H9 (cell line): Measurements from ENCODE around the gene F2. TPM values are rescaled to one million over a fixed set of nuclear protein-coding genes. Genes with fewer than 3 reads are reported as not detected.

Experiments used
- DNase-seq: peaks from one replicate; pipeline ENCODE4 v3.0.0-alpha.2; 2017
- H2AFZ ChIP-seq: one replicate; pipeline ENCODE4 v1.6.1; 2013; ENCODE audit warnings: mild to moderate bottlenecking, low read length, control low read depth, moderate library complexity
- H2AK5ac ChIP-seq: 2 replicates; pipeline ENCODE4 v1.6.1; 2013; ENCODE audit warnings: low read length, control low read depth, mixed read lengths; ENCODE audit not compliant: insufficient read length
- H2BK120ac ChIP-seq: one replicate; pipeline ENCODE4 v1.6.1; 2013; ENCODE audit warnings: low read depth, mild to moderate bottlenecking, low read length, control low read depth, inconsistent platforms; ENCODE audit not compliant: poor library complexity, severe bottlenecking
- H2BK12ac ChIP-seq: 2 replicates; pipeline ENCODE4 v1.6.1; 2013; ENCODE audit warnings: low read length, control low read depth, mixed read lengths, low read depth; ENCODE audit not compliant: insufficient read length
- H2BK15ac ChIP-seq: 2 replicates; pipeline ENCODE4 v1.6.1; 2013; ENCODE audit warnings: low read depth, low read length, control low read depth
- H2BK20ac ChIP-seq: one replicate; pipeline ENCODE4 v1.6.1; 2013; ENCODE audit warnings: low read depth, mild to moderate bottlenecking, low read length, control low read depth, inconsistent platforms; ENCODE audit not compliant: poor library complexity, severe bottlenecking
- H2BK5ac ChIP-seq: 2 replicates; pipeline ENCODE4 v1.6.1; 2013; ENCODE audit warnings: low read length, control low read depth, mixed read lengths; ENCODE audit not compliant: insufficient read length
- H3K14ac ChIP-seq: 2 replicates; pipeline ENCODE4 v1.6.1; 2013; ENCODE audit warnings: low read length, control low read depth; ENCODE audit not compliant: insufficient read depth
- H3K18ac ChIP-seq: 2 replicates; pipeline ENCODE4 v1.6.1; 2013; ENCODE audit warnings: low read depth, mild to moderate bottlenecking, mixed read lengths, low read length, control low read depth; ENCODE audit not compliant: insufficient read length
- H3K23ac ChIP-seq: 2 replicates; pipeline ENCODE4 v1.6.1; 2013; ENCODE audit warnings: low read length, control low read depth, mixed read lengths, low read depth; ENCODE audit not compliant: insufficient read length
- H3K23me2 ChIP-seq: 2 replicates; pipeline ENCODE4 v1.6.1; 2013; ENCODE audit warnings: low read depth, mild to moderate bottlenecking, mixed read lengths, low read length, control low read depth; ENCODE audit not compliant: insufficient read length, poor library complexity, severe bottlenecking
- H3K27ac ChIP-seq: 2 replicates; pipeline ENCODE4 v1.5.1; 2013; ENCODE audit warnings: low read length, control low read depth, mixed read lengths, low read depth; ENCODE audit not compliant: insufficient read length
- H3K27me3 ChIP-seq: 2 replicates; pipeline ENCODE4 v1.6.1; 2013; ENCODE audit warnings: low read length, control low read depth, inconsistent platforms; ENCODE audit not compliant: insufficient read depth
- H3K4ac ChIP-seq: 2 replicates; pipeline ENCODE4 v1.6.1; 2013; ENCODE audit warnings: low read depth, mild to moderate bottlenecking, control low read depth, inconsistent platforms, low read length, moderate library complexity
- H3K4me1 ChIP-seq: 2 replicates; pipeline ENCODE4 v1.6.1; 2013; ENCODE audit warnings: low read length, control low read depth, inconsistent platforms; ENCODE audit not compliant: insufficient read depth
- H3K4me2 ChIP-seq: 2 replicates; pipeline ENCODE4 v1.6.1; 2013; ENCODE audit warnings: low read length, control low read depth, mixed read lengths; ENCODE audit not compliant: insufficient read length, insufficient read depth
- H3K56ac ChIP-seq: 2 replicates; pipeline ENCODE4 v1.6.1; 2013; ENCODE audit warnings: low read depth, mild to moderate bottlenecking, mixed read lengths, low read length, control low read depth; ENCODE audit not compliant: insufficient read length
- H3K79me1 ChIP-seq: 2 replicates; pipeline ENCODE4 v1.6.1; 2013; ENCODE audit warnings: low read depth, mild to moderate bottlenecking, moderate library complexity, low read length, control low read depth, inconsistent platforms; ENCODE audit not compliant: insufficient read depth, poor library complexity, severe bottlenecking
- H3K79me2 ChIP-seq: 2 replicates; pipeline ENCODE4 v1.6.1; 2013; ENCODE audit warnings: low read length, control low read depth, inconsistent platforms; ENCODE audit not compliant: insufficient read depth
- H3K9ac ChIP-seq: 2 replicates; pipeline ENCODE4 v1.6.1; 2013; ENCODE audit warnings: low read length, control low read depth, mixed read lengths; ENCODE audit not compliant: insufficient read length; ENCODE audit errors: extremely low read depth
- H3K9me3 ChIP-seq: one replicate; pipeline ENCODE4 v1.6.1; 2013; ENCODE audit warnings: low read depth, low read length, inconsistent platforms; ENCODE audit not compliant: control insufficient read depth
- H3T11ph ChIP-seq: one replicate; pipeline ENCODE4 v1.6.1; 2013; ENCODE audit warnings: mild to moderate bottlenecking, low read length, control low read depth, inconsistent platforms
- H4K20me1 ChIP-seq: one replicate; pipeline ENCODE4 v1.6.1; 2013; ENCODE audit not compliant: control insufficient read depth, insufficient read length, insufficient read depth
- H4K5ac ChIP-seq: 2 replicates; pipeline ENCODE4 v1.6.1; 2013; ENCODE audit warnings: low read depth, mild to moderate bottlenecking, mixed read lengths, low read length, control low read depth; ENCODE audit not compliant: insufficient read length
- H4K8ac ChIP-seq: replicated peaks from 2 replicates; pipeline ENCODE4 v1.6.1; 2013; ENCODE audit warnings: low read length, control low read depth, mixed read lengths, low read depth; ENCODE audit not compliant: insufficient read length
- H4K91ac ChIP-seq: 2 replicates; pipeline ENCODE4 v1.6.1; 2013; ENCODE audit warnings: low read depth, mild to moderate bottlenecking, moderate library complexity, mixed read lengths, low read length, control low read depth; ENCODE audit not compliant: insufficient read length
- H3K27ac Mint-ChIP-seq, 3 experiments: 2 replicates in 2 of 3; 3 replicates in 1 of 3; pipeline ENCODE4 v1.8.0; 2020 to 2021; ENCODE audit warnings: mixed read lengths in 3 of 3, mild to moderate bottlenecking in 1 of 3, moderate library complexity in 1 of 3
- H3K27me3 Mint-ChIP-seq: 2 replicates; pipeline ENCODE4 v1.8.0; 2021; ENCODE audit warnings: low read depth, mild to moderate bottlenecking, moderate library complexity, mixed read lengths
- H3K36me3 Mint-ChIP-seq, 3 experiments: 2 replicates in 2 of 3; 3 replicates in 1 of 3; pipeline ENCODE4 v1.8.0; 2020 to 2021; ENCODE audit warnings: low read depth in 3 of 3, mixed read lengths in 3 of 3; ENCODE audit not compliant: insufficient read depth in 1 of 3
- H3K4me1 Mint-ChIP-seq, 2 experiments: 2 replicates each; pipeline ENCODE4 v1.8.0; 2020; ENCODE audit warnings: mixed read lengths in 2 of 2
- H3K4me3 Mint-ChIP-seq, 2 experiments: 2 replicates in 1 of 2; 3 replicates in 1 of 2; pipeline ENCODE4 v1.8.0; 2020 to 2021; ENCODE audit warnings: mild to moderate bottlenecking in 2 of 2, mixed read lengths in 2 of 2, moderate library complexity in 1 of 2
- H3K9me3 Mint-ChIP-seq, 2 experiments: 2 replicates in 1 of 2; 3 replicates in 1 of 2; pipeline ENCODE4 v1.8.0; 2020; ENCODE audit warnings: mild to moderate bottlenecking in 2 of 2, mixed read lengths in 2 of 2, moderate library complexity in 1 of 2
- WGBS: extraction: QIAGEN DNeasy Blood & Tissue Kit; methylation state at CpG from one replicate; pipeline ENCODE4 v1.1.7; 2013; ENCODE audit warnings: missing lambda C conversion rate, low lambda C conversion rate, mixed read lengths; ENCODE audit not compliant: insufficient read length; ENCODE audit errors: extremely low coverage; 5-methylcytosine and 5-hydroxymethylcytosine counted together
- long read RNA-seq: library from polyadenylated mRNA; unstranded; transcript quantifications from one replicate; pipeline ENCODE4 v2.0.0, GENCODE V29; 2020
- total RNA-seq: library from RNA; stranded (reverse); gene quantifications from 2 replicates; pipeline ENCODE4 v1.2.1, GENCODE V29; 2021
- TF ChIP-seq, protein P1 (sequence below): fragments of 200-600 bp; sonication (generic); conservative IDR thresholded peaks from 3 replicates; pipeline ENCODE4 v1.8.0; 2021; ENCODE audit warnings: antibody characterized with exemption, mild to moderate bottlenecking

F2 gene
- total RNA-seq: not detected in 2 replicates
- long read RNA-seq: 0 reads

DNA sequence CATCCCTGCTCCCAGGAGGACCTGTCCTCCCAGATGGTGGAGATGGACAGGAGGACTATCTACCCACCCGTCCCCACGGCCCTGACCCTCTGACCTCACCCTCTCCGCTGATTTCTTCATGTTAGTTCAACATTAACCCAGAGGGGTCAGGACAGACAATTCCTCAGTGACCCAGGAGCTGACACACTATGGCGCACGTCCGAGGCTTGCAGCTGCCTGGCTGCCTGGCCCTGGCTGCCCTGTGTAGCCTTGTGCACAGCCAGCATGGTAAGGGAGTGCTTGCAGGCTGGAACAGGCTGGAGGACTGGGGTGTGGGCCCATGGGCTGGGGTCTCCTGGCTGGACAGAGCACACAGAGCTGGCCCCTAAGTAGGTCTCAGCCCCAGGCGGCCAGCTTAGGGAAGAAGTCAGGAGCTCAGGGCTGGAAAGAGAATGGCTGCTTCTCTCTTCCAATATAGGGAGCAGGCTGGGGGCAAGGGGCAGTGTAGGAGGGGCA is at the start of gene F2:
Gene F2, plus strand, starts transcription at position 166 of the 495 bp plus-strand sequence. Its CDS starts 23 bp downstream, at position 189.
- Histone ChIP-seq H3K79me2 (no peaks in the 10 kb centered on the region), H2BK120ac (no peak within 1 kb of the TSS), H2BK5ac (no peak within 1 kb of the TSS), H2AFZ (no peak within 1 kb of the TSS), H4K20me1 (no peaks in the 10 kb centered on the region), H3T11ph (no peak within 1 kb of the TSS), H3K23ac (no peak within 1 kb of the TSS), H3K9me3 (no peaks in the 10 kb centered on the region), H3K4me1 (0 out of 2 replicates have a peak, but pooled peaks cover 3% of the 10 kb centered on the region), H4K91ac (no peak within 1 kb of the TSS), H3K4ac (no peak within 1 kb of the TSS), H4K8ac (no peak within 1 kb of the TSS), H3K79me1 (no peaks in the 10 kb centered on the region), H2BK12ac (no peak within 1 kb of the TSS), H3K14ac (no peak within 1 kb of the TSS; the same call in 1 of the 2 replicates), H3K27me3 (no peaks in the 10 kb centered on the region), H2BK15ac (no peak within 1 kb of the TSS), H3K18ac (no peak within 1 kb of the TSS), H4K5ac (no peak within 1 kb of the TSS), H3K9ac (no peak within 1 kb of the TSS), H2AK5ac (no peak within 1 kb of the TSS), H3K23me2 (no peaks in the 10 kb centered on the region), H2BK20ac (no peak within 1 kb of the TSS), H3K27ac (no peak within 1 kb of the TSS), H3K4me2 (no peak within 1 kb of the TSS), H3K56ac (no peak within 1 kb of the TSS)
- no peaks in the 10 kb centered on the region for H3K36me3 Mint-ChIP-seq
- TF ChIP-seq, protein P1, sequence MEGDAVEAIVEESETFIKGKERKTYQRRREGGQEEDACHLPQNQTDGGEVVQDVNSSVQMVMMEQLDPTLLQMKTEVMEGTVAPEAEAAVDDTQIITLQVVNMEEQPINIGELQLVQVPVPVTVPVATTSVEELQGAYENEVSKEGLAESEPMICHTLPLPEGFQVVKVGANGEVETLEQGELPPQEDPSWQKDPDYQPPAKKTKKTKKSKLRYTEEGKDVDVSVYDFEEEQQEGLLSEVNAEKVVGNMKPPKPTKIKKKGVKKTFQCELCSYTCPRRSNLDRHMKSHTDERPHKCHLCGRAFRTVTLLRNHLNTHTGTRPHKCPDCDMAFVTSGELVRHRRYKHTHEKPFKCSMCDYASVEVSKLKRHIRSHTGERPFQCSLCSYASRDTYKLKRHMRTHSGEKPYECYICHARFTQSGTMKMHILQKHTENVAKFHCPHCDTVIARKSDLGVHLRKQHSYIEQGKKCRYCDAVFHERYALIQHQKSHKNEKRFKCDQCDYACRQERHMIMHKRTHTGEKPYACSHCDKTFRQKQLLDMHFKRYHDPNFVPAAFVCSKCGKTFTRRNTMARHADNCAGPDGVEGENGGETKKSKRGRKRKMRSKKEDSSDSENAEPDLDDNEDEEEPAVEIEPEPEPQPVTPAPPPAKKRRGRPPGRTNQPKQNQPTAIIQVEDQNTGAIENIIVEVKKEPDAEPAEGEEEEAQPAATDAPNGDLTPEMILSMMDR: no peak
- no peak for DNase-seq
- WGBS: no CpG with 5 or more reads among the region's 7 CpGs
- peak within 1 kb of the TSS in 1 of 3 experiments; percentile 87; a peak in 1 of 7 replicates for H3K27ac Mint-ChIP-seq
- peaks cover 4 to 8% of the 10 kb centered on the region in 2 experiments for H3K4me1 Mint-ChIP-seq
- no peaks in the 10 kb centered on the region for H3K27me3 Mint-ChIP-seq
- no peak within 1 kb of the TSS for H3K4me3 Mint-ChIP-seq
- no peaks in the 10 kb centered on the region for H3K9me3 Mint-ChIP-seq
